ENCODE results near the gene NSUN3. TPM values are rescaled to one million over a fixed set of nuclear protein-coding genes. Genes with fewer than 3 reads are reported as not detected.

The NSUN3 gene
- total and polyA plus RNA-seq, 2 of the 4 experiments (the other 2 are of a cell fraction): 4.9 to 6.8 TPM

- Histone ChIP-seq H3K9ac (ENCODE audit: low read depth, low read length) (no peak overlapping the region), H3K27ac (ENCODE audit: insufficient read depth, low read length) (no peak overlapping the region), H4K8ac (ENCODE audit: low read depth in 2 of 2, low read length in 2 of 2) (no peak overlapping the region), H3K9me1 (ENCODE audit: insufficient read depth, low read length) (no peaks in the 10 kb centered on the region), H2BK20ac (ENCODE audit: low read depth, low read length) (no peak overlapping the region), H4K91ac (ENCODE audit: insufficient read depth, low read depth, low read length) (no peak overlapping the region), H3K4me2 (ENCODE audit: low read depth, low read length) (no peak overlapping the region), H2BK120ac (ENCODE audit: low read depth, low read length) (no peak overlapping the region), H3K4me3 (ENCODE audit: insufficient read depth, low read depth, low read length) (no peak overlapping the region), H2AK5ac (ENCODE audit: low read depth, low read length) (no peak overlapping the region), H3K4me1 (ENCODE audit: control insufficient read depth, insufficient read depth, low read length) (no peaks in the 10 kb centered on the region), H3K9me3 (ENCODE audit: control insufficient read depth, insufficient read depth, low read length) (no peaks in the 10 kb centered on the region), H3K56ac (ENCODE audit: extremely low read depth, insufficient read depth, low read length) (no peak overlapping the region), H2BK15ac (ENCODE audit: low read depth, low read length) (no peak overlapping the region), H2AK9ac (replicated peaks; ENCODE audit: low read depth, low read length, poor library complexity) (no peak overlapping the region), H3K23ac (ENCODE audit: low read depth, low read length) (no peak overlapping the region), H3K27me3 (ENCODE audit: control insufficient read depth, insufficient read depth, low read length) (no peaks in the 10 kb centered on the region), H4K5ac (ENCODE audit: low read depth, low read length) (no peak overlapping the region), H3K36me3 (ENCODE audit: control insufficient read depth, insufficient read depth, low read length) (peaks cover 4% of the 10 kb centered on the region; the same call in 1 of the 2 replicates), H4K20me1 (ENCODE audit: insufficient read depth, low read length) (no peaks in the 10 kb centered on the region), H2AFZ (replicated peaks; ENCODE audit: low read length, poor library complexity) (no peak overlapping the region), H2BK5ac (ENCODE audit: low read depth, low read length, poor library complexity, severe bottlenecking) (no peak overlapping the region), H3K14ac (replicated peaks; ENCODE audit: low read depth, low read length) (no peak overlapping the region), H3K4ac (ENCODE audit: low read depth, low read length) (no peak overlapping the region), H3K18ac (ENCODE audit: low read depth, low read length) (no peak overlapping the region), H3K79me1 (ENCODE audit: low read depth in 1 of 2, low read length in 2 of 2) (no peaks in the 10 kb centered on the region)
- DNase-seq (no peak), ATAC-seq (ENCODE audit: low read depth) (no peak)
- POLR2A ChIA-PET (ENCODE audit: unreplicated experiment): no interaction called here
- dilution Hi-C loops (cut with HindIII; ENCODE audit: low sequenced_read_pairs, unreplicated experiment): no loop called here
- TF ChIP-seq MAFK (IDR thresholded peaks at IDR 0.05; ENCODE audit: low read depth, low read length): peak; percentile 66
- TF ChIP-seq ELK1 (IDR thresholded peaks at IDR 0.05; ENCODE audit: borderline replicate concordance, low read depth, low read length): no peak
- WGBS, 2 experiments (ENCODE audit: extremely low coverage in 2 of 2, insufficient read length in 1 of 2): no CpG with 5 or more reads among the region's 2 CpGs
- CTCF ChIA-PET: no interaction called here
- in situ Hi-C loops (cut with MboI; ENCODE audit: low sequenced_read_pairs): no loop called here
- intact Hi-C loops (cut with micrococcal nuclease): no loop called here
- BruUV-seq (replicated peaks): no TSS peak
Observed at GRCh38 chr3:94046533-94046932, 16.3 kb upstream of the NSUN3 start.
